NCI-H524 treated with DMSO at 0.1 percent for 48 hours (cell line): ENCODE measurements around the gene PSMG4.

Source experiments
- DNase-seq: peaks from one replicate; lab custom pipeline; 2025; lab: John Stamatoyannopoulos, UW

PSMG4 gene, protein sequence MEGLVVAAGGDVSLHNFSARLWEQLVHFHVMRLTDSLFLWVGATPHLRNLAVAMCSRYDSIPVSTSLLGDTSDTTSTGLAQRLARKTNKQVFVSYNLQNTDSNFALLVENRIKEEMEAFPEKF

DNA sequence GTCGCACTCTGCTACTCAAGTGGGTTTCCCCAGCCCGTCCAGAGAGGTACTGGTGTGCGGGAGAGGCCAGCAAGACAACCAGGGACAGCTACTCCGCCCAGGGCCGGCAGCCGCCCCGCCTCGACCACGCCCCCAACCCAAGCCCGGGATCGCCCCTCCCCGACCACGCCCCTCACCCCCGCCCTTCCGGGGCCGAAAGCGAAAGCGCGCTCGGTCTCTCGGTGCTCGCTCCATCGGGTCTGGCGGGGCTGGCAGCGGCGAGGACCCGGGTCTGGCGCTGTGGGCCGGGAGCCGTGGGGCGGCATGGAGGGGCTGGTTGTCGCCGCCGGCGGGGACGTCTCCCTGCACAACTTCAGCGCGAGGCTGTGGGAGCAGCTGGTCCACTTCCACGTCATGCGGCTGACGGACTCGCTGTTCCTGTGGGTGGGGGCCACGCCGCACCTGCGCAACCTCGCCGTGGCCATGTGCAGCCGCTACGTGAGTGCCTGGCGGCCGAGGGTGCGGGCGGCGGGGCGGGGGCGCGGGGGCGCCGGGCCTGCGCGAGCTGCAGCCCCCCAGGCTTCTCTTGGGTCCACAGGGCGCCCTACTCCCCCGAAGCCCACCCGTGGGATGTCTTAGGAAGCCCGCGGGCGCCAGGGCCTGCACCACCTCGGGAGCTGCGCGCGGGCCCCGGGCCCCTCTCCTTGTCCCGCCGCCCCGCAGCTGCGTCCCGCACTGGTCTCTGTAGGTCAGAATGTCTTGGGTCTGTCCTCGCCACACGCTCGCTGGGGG is at the start of gene PSMG4:
PSMG4 (plus strand) TSS at position 228 of the 771 bp plus-strand sequence; CDS start at position 304, 76 bp downstream.
- DNase-seq = peak; percentile 45

GRCh38 chr6:3209114-3210023 is 49.4 kb upstream of the PSMG4 start:
- DNase-seq = peak; percentile 66

GRCh38 chr6:3210024-3210610 is 48.6 kb upstream of the PSMG4 start:
- no peak for DNase-seq

DNA sequence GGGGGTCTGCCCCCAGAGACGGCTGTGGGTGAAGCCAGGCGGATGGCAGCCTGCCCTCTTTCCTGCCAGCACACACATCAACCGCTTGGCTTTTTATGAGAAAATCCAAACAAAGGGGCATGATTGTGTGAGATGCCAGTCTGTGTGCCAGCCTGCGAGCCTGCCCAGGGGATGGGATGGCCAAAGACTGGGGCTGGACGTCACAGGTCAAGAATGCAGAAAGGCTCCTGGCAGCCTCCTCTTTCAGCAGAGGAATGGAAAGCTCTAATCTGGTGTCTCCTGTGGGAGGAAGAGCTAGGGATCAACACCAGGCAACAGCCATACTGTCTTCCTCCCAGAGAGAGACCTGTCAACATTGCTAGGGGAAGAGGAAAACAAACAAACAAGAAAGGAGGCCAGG is 47.1 kb upstream of the PSMG4 start:
- no peak for DNase-seq

GRCh38 chr6:3212261-3212660 is 46.5 kb upstream of the PSMG4 start:
- DNase-seq = no peak

GRCh38 chr6:3213334-3213695 is 45.4 kb upstream of the PSMG4 start:
- no peak for DNase-seq

GRCh38 chr6:3214898-3215297 is 43.8 kb upstream of the PSMG4 start:
- DNase-seq = no peak

DNA sequence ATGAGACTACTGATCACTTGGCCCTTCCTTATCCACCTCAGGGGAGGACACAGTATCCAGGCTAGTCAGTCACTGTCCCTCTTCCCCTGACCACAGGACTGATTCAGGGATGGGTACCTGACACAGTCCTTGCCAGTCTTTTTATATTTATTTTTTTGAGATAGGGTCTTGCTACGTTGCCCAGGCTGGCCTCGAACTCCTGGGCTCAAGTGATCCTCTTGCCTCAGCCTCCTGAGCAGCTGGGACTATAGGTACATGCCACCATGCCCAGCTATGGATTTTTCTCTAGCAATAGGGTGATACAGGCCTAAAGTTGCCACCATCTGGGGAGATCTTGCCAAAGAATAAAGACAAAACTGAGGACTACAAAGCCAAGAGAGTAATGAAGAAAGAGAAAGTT is 41.5 kb upstream of the PSMG4 start:
- DNase-seq = no peak

GRCh38 chr6:3218266-3218665 is 40.5 kb upstream of the PSMG4 start:
- no peak for DNase-seq

DNA sequence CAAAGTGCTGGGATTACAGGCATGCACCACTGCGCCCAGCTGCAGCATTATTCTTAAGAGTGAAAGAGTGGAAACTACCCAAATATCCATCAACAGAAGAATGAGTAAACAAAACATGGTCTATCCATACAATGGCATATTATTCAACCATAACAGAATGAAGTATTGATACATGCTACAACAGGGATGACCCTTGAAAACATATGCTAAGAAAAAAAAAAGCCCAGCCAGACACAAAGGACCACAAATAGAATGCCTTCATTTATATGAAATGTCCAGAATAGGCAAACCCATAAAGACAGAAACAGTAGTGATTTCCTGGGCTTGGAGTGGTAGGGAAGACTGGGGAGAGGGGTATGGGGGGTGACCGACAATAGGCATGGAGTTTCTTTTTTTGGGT is 38.4 kb upstream of the PSMG4 start:
- DNase-seq = no peak

DNA sequence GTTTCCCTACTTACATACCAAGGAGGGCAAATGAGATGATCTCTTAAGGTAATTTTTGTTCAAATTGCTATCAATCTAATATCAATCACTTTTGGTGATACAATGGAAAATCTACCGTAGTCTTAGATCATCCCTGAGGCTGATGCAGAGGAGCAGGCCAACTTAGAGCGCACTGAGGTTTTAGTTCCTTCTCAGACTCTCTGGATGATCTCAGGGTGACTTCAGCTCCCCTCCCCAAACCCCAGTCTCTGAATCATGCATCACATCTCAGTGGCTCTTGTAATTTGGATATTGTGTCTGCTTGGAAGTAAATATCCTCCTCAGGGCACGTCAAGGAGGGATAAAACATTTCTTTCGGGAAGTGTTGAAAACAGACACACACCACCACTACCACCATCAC is 37.2 kb upstream of the PSMG4 start:
- DNase-seq = no peak

GRCh38 chr6:3222506-3223038 is 36.2 kb upstream of the PSMG4 start:
- DNase-seq = no peak

- DNase-seq = no peak
Measured at GRCh38 chr6:3226042-3226441, 32.7 kb upstream of the PSMG4 start.

GRCh38 chr6:3226481-3227362 is 32.0 kb upstream of the PSMG4 start:
- peak; percentile 9 for DNase-seq

DNA sequence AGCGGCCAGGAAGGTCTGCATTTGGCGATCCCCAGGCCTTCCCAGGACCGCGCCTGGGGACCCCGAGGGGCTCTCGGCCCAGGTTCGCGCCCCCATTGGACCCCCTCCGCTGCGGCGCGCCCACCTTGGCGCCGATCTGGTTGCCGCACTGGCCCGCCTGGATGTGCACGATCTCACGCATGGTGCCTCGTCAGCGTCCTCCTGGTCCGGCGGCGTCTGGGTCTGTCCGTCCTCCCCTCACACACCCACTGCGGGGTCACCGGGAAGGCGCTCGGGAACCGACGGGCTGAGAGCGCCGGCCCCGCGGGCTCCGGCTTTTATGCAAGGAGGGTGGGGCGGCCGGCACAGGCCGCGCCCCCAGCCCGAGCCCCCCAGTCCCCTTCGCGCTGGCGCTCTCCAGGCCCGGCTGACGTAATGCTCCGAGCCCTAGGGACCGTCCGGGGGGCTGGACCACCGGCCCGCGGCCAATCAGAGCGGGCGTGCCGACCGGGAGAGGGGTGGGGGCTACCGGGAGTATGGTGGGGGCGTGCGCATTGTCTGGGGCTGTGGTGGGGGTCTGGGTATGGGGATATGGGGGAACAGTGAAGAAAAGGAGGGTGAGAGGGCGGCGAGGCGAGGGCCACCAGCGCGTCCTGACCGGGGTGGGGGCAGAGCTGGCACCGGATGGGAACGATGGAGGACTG is 31.2 kb upstream of the PSMG4 start, which contains the start of gene TUBB2B:
TUBB2B (minus strand) TSS at position 291 of the 683 bp plus-strand sequence; CDS start at position 181, 110 bp downstream.
- DNase-seq = peak; percentile 66

GRCh38 chr6:3228046-3228671 is 30.6 kb upstream of the PSMG4 start:
- peak; percentile 30 for DNase-seq

GRCh38 chr6:3228771-3229565 is 29.8 kb upstream of the PSMG4 start:
- DNase-seq = peak; percentile 35

DNA sequence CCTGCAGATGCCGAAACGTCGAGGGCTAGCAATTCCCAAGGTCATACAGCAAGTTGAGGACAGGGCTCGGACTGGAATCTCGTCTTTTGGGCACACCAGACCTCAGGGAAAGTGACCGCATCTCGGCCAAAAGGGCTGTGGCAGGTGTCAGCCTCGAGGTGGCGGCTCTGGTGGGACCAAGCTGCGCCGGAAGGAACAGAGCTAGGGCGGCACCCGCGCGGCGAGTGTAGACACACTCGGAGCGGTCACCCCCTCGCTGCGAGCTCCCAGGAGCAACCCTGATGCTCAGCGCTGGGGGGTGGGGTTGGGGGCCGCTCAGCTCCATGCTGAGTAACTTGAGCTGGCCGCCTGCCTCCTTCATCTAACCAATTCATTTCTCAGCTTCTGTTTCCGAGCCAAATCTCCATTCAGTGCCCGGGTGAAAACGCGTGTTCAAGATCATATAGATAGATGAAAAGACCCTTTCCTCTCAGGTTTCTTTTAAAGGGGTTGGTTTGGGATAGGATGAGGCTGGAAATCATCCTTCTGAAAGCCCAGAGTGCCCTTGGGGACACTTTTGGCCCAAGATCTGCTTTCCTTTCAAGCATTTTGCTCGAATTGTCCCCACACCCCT is 29.1 kb upstream of the PSMG4 start:
- DNase-seq = peak; percentile 35
